ENCODE measurements around the gene SEPHS1.

DNA sequence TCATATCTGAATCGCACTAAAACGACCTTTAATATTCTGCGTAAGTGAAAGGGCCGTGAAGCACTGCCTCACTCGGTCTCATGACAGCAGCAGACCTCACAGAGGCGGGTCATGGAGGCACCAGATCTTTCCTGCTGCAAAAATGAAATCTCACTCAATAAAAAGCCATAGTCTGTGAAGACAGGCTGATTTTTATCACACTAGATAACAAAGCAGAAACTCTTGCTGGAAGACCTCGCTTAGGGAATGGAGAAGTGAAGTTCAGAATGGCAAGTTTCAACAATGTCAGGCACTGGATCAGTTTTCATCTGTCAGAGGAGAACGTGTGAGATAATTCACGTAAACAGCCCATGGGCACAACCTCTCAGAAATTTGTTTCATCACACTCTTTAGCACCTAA, 8.0 kb downstream of the SEPHS1 start:
- TF ChIP-seq, protein P1, sequence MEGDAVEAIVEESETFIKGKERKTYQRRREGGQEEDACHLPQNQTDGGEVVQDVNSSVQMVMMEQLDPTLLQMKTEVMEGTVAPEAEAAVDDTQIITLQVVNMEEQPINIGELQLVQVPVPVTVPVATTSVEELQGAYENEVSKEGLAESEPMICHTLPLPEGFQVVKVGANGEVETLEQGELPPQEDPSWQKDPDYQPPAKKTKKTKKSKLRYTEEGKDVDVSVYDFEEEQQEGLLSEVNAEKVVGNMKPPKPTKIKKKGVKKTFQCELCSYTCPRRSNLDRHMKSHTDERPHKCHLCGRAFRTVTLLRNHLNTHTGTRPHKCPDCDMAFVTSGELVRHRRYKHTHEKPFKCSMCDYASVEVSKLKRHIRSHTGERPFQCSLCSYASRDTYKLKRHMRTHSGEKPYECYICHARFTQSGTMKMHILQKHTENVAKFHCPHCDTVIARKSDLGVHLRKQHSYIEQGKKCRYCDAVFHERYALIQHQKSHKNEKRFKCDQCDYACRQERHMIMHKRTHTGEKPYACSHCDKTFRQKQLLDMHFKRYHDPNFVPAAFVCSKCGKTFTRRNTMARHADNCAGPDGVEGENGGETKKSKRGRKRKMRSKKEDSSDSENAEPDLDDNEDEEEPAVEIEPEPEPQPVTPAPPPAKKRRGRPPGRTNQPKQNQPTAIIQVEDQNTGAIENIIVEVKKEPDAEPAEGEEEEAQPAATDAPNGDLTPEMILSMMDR (IDR thresholded peaks at IDR 0.05): no peak
- TF ChIP-seq EZH2 (IDR thresholded peaks at IDR 0.05; ENCODE audit: borderline replicate concordance, insufficient read depth, low read depth, low read length, poor library complexity, severe bottlenecking): no peak
